GM19438 (cell line): Measurements from ENCODE around the gene DISP2.

Experiments used
- ATAC-seq: cut with Tn5 transposase; IDR thresholded peaks from one replicate; pipeline ENCODE4 v1.9.1; 2021; ENCODE audit warnings: low read depth; ENCODE audit not compliant: unreplicated experiment

DISP2 gene

DNA sequence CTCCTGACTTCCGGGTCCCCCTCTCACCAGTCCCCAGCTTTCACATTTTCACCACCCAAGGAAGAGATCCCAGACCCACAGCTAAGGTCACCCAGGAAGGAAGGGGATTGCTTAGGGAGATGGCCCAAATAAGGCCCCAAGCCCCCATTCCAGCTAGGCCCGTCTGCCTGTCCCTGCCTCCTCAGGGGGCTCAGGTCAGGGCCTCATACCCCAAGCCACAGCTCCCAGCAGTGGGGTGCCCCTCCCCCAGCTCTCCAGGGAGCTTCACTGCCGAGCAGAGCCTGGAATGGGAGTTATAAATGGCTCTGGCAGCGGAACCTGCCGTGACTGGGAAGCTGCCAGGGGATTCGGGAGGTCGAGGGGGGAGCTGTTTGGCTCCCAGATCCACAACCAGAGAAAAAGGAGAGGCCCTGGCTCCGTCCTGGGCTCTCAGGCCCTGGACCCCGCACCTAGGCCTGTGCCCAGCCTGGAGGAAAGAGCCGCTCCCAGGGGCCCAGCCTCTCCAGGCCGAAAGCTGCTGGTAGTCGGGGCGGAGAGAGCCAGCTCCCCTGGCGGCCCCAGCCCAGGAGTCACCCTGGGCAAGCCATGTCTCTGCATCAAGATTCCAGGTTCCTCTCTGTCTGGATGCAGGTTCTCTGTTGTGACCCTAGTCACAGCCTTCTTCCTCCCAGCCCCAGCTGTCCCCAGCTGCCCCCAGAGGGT lies 17.8 kb upstream of the DISP2 start:
- no peak for ATAC-seq

DNA sequence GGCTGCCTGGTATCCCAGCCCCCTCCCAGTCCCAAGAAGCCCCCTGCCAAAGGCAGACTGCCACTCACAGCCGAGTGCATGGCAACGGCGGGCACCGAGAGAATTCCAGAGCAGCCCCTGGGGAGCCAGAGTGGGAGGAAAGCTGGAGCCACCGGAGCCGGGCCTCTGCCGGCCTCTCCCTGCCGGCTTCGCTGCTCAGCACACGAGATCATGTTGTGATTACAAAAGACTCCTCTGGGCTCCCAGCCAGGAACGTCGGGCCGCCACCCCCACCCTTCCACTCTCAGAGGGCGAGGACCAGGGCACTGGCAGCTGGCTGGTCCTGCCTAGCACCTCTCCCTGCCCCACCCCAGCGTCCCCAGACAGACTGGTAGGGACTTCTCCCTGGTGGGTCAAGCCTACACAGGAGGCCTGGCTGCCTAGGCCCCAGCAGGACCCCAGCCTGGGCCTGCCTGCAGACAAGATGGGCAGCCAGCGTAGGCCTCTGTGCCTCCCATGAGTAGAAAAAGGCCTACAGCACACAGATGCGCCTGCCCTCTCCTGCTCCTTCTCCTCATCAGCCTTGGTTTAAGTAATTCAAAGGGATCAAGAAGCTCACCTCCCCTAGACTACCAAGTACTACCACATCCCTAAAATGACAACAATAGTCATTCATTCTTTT lies 17.1 kb upstream of the DISP2 start, which contains the start of gene CCDC9B:
CCDC9B (minus strand) TSS at position 200 of the 661 bp plus-strand sequence; CDS start at position 80, 120 bp downstream.
- no peak for ATAC-seq

DNA sequence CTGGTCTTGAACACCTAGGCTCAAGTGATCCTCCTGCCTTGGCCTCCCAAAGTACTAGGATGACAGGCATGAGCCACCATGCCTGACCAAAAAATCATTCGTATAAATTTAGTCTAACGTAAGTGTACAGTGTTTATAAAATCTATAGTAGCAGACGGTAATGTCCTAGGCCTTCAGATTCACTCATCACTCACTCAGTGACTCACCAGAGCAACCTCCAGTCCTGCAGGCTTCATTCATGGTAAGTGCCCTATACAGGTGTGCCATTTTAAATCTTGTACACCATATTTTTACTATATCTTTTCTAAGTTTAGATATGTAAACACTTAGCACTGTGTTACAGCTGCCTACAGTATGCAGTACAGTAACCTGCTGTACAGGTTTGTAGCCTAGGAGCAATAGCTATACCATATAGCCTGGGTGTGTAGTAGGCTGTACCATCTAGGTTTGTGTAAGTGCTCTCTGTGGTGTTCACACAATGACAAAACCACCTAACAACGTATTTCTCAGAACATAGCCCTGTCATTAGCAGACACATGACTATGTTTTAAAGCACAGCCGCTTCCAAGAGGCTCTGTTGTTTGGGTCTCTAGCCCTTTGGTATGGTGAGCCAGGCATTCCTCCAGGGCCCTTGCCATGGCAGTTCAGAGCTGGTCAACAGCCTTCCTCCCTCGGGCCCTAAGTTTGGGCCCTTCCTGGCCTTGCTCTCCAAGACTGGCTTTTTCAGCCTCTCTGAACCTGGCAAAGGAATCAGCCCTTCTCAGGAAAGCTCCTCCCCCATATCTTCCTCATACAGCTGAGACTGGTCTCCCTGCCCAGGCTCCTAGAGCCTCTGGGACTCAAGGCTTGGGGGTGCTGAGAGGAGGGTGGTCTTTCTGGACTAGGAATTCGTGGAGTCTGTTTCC lies 15.4 kb upstream of the DISP2 start:
- ATAC-seq = no peak

DNA sequence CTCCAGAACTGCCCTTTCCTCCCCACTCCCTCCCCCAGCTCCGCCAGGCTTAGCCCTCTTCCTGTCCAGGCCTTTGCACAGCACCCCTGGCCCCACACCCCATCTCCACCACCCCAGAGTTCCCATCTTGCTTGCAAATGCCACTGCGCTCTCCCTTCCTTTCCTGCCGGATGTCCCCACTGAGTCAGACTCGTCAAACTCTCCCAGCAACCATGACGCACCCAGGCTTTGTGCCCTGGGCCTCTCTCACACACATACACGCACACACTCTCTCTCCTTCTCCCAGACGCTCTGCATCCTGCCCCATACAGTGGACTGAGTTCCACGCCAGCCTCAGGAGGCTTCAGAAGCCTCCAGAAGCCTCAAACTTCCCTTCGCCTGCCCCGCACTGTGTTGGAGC lies 14.5 kb upstream of the DISP2 start:
- no peak for ATAC-seq

DNA sequence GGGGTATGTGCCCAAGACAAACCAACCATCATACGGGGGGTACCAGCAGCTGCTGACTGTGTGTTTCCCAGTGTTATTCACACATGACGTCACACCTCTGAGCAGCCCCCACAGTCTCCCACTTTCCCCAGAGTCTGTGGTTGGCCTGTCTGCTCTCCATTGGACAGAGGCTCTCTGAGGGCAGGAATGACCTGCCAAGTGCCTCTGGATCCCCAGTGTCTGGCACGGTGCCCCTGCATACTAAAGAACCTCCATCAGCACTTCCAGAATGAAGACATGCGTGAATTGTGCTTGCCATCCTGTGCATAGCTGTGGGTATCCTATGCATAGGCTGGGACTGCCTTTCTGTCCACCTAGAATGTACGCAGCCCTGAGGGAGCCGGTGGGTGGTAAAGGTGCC lies 13.8 kb upstream of the DISP2 start:
- ATAC-seq = no peak

DNA sequence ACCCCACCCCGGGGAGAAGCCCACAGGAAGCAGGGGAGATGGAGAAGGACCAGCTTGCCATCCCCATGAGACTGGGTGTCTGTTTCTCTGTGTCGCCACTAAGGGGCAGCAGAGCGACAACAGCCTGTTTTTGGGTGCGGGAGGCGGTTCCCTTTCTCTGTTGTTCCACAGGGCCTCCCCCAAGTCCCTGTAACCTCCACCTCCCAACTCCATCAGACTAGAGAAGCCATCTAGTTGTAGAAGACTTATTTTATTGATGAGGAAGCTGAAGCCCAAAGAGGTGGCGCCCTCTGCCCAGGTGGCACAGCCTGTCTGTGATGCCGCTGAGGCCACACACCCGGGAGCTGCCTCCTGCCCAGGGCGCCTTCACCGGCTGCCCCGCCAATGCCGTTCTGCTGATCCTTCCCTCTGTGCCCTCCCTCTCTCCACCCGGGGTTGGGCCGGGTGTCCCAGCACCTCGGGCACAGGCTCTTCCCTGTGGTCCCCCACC lies 13.3 kb upstream of the DISP2 start:
- no peak for ATAC-seq

DNA sequence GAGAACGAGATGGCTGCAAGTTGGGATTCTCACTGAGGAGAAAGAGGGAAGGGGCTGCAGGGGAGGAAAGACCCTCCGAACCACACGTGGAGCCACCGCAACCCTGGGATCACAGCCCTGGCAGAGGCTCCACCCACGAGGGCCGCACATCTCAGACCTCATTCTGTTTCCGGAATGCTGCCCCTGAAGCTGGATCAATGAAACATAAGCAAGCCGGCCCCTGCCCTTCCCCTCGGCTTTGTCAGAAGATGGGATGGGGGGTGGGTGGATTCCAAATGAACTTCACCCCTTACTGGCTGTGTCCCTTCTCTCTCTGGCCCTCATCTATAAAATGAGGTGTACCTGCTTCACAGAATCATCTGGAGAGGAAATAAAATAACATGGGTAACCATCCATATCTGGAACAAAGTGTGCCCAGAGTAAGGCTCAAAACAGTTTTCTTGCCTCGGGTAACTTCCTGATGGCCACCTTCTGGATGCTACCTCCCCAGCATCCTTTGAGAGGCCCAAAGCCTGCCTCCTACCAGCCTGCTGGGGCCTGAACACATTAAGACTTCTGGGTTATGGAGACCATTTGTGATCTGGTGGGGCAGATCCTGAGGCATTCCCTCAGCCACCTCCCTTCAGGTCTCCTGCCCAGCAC lies 12.7 kb upstream of the DISP2 start:
- ATAC-seq = no peak

DNA sequence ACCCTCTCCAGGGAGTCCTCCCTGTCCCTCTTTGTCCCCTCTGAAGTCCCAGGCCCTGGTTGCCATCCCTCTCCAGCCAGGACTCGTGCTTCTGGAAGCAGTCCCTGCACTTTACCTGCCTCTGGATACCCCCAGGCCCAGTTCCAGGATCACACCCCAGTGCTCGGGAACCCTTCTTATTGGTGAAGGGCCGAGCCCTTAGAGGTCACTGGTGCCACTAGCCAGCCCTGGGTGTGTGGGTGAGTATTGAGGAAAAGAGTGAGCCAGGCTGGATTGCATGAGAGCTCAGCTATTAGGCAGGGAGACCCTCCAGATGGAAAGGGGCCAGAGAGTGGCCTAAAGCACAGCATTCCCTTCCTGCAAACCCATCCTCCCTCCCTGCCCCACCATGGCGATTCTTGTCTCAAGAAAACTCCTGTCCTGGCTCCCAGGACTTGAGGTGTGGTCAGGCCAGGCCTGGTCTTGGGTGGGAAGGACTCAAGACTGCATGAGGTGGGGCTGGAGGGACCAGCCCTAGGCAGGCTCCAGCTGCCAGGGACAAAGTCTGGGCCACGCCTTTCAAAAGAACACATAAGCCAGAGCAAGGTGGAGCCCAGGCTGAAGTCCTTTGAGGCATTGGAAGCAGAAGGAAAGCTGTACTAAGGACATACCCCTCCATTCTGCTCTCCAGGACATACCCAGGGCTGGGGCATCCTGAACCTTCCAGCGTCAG lies 12.0 kb upstream of the DISP2 start:
- no peak for ATAC-seq

DNA sequence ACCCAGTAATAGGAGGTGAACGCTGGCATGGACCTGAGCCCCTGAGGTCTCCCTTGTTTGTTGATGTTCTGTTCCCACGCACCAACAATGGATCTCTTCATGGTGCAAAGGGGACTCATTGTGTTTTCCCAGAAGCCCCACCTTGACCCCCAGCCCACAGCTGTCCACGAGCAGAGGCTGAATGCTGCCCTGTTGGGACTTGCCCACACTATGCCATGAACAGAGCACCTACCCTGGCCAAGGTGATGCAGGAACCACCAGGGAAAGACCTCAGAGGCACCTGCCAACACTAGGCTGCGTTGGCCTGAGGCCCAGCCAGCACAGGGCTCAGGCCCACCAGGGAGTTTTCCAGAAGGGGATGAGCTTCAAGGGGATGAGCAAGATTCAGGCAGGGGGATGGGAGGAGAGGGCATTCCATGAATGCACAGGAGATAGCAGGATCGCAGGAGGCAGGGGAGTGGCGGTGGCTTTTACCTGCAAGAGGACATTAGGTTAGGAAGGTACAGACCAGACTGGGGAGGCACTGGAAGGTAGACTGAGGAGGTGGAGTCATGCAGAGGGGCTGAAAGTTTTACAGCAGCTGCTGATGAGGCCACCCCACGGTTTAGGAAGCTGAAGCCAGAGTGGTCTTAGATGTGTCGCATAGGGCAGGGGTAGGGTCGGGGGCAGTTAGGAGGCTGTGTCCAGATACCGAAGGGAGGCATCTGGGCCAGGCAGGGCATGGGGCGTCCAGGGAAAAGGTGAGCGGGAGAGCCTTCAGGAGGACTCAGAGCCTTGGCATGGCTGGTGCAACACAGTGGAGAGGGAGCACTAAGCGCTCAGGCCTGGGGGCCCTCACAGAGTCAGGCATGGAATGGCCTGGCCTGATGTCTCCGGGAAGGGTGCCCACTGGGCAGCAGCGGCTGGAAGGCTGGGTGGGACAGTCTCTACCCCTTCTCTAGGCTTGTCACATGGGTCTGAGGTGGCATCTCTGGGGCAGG lies 11.2 kb upstream of the DISP2 start:
- no peak for ATAC-seq

DNA sequence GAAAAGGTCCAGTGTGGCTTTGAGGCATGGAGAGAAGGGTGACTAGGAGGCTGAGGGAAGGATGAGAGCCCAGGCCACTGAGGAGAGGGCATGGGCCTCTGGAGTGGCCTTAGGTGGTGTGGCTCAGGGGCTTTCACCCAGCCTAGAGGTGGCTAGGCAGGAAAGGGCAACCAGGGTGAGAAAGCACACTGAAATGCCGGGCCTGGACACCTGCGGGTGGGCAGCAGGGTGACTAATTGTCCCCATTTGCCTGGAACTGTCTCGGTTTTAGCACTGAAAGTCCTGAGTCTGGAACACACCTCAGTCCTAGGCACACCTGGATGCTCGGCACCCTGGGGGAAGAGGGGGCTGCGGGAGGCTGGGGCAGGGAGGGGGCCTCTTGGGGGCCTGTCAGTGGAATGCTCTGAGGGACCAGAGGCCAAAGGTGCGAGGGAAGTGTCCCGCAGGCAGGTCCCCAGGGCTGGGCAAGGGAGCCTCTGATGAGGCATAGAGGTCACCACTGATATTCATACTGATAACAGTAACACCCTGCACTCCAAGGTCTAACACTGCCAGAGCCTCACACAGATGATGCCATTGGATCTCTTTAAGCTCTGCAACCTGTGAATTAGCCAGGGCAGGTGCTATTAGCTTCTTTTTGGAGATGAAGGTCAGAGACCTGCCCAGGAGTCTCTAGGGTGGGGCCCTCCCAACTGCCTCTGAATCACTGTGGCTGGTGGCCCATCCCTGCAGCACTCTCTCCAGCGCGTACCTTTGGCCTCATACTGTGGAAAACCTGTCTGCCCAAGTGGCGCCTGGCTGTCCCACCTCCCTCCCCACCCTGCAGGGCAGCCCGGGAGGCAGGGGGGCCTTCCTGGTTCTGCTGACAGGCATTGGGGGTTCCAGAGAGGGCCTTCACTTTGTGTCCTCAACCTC lies 10.2 kb upstream of the DISP2 start:
- ATAC-seq = no peak

DNA sequence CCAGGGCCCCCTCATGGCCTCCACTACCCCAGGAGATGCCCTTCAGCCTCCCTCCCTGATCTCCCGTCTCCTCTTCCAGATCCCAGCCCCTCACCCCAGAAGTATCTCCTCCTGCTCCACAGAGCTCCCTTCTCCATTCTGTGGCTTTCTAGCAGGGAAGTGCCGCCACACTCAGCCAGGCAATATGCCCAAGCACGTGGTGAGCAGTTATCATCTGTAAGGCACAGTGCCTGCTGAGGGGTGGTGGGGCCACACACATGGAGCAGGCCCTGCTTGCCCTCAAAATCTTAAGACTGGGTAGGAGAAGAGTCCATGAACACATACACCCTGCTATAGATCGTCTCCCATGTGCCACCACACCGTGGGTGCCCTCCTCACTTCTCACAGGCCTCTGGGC lies 9.5 kb upstream of the DISP2 start:
- ATAC-seq = no peak

DNA sequence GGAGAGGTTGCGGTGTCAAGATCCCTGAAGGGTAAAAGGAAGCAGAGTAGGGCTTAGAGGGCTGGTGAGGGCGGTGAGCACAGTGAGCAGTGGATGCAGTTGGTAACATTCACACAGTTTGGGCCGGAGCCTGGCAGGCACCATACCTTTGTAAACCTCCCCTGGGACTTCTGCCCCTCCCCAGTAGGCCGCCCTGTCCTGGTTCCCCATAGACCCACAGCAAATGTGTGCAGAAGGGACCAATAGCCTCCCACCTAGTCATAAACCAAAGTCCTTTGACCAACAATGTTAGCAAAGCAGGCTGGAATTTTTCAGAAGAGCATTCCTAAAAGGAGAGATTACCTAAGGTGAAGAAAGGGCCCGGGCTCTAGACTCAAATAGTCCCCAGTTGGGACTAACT lies 8.9 kb upstream of the DISP2 start:
- no peak for ATAC-seq

DNA sequence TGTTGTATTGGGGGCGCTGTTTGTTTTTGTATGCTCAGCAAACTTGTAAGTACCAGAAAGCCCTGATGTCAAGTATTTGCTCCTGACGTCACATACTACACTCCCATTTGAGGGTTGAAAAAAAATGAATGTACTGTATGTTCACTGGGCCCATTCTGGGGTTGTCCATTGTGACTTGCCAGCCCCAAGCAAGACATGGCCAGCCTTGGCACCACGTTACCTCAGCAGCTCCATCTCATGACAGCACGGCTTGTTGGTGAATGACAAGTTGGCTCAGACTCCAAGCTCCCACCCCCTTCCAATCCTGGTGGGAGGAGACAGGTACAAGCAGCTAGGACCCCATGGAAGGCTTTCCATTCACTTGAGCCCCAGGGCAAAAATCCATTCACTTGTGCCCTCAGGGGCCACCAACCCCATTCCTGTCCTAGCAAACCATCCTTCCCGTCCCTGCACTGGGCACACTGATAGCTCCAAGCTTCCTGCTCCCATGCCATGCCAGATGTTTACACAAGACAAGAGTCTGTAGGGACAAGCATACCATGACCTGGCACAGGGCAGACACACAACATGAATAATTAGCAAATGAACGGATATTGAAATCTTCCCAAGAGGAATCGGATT lies 5.6 kb upstream of the DISP2 start:
- ATAC-seq = no peak

DNA sequence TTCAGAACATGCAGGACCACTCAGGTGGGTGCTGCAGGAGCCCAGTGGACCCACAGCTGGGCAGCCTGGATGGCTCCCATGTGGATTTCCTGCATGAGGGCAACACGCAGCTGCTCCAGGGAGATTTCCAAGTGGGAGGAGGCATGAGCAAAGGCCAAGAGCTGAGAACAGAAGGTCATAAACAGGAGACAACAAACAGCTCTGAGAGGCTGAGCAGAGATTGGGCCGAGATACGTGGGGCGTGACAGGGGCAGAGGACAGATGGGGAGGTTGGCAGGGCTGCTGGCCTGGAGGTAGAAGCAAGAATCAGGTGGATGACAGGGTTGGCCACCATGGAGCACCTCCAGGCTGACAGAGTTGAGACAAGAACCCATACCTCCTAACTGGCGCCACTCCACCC lies 4.3 kb upstream of the DISP2 start:
- ATAC-seq = no peak

DNA sequence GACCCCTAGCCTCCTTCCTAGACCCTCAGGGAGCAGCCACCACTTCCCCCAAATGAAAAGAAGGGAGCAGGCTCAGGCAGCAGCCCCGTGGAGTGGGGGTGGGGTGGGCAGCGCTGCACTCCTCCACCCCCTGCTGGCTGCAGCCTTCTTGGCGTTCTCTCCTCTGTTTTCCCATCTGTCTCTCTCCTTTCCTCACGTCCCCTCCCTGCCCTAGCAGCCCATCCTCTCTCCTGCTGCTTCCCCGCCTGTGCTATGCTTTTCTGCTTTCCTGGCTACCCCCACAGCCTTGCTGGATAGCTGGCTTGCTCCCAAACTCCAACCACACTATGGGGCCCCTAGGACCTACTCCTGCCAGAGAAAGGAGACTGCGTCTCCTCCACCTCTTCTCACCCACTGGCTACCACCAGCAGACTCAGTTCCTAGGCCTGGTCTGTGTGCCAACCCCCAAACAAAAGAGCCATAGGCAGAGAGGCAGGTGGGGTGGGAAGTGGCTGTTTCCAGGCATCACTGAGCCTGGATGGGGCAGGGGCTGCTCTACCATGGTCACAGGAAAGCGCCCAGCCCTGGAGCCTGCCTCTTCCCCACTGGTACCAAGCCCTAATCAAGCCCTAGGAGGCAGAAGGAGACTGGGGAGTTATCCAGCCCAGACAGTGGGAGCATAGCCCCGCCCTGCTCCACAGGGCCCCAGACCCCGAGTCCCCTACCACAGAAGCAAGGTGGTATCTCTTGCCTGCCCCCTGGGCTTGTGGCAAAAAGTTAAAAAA lies 3.4 kb upstream of the DISP2 start:
- ATAC-seq = no peak

DNA sequence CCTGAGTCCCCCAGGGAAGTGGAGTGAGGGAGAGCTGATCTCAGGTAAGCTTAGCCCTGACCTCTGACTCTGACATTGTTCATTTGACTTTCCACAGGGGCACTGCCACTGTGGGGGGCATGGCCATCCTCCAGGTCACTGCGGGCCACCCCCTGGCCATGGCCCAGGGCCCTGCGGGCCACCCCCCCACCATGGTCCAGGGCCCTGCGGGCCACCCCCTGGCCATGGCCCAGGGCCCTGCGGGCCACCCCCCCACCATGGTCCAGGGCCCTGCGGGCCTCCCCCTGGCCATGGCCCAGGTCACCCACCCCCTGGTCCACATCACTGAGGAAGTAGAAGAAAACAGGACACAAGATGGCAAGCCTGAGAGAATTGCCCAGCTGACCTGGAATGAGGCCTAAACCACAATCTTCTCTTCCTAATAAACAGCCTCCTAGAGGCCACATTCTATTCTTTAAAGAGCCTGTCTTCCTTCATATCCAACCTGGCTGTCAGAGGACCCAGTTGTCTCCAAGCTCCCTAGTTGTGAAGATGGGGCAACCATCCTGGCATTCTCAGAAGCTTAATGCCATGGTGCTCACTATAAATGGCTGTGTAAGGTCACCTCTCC lies 1.9 kb upstream of the DISP2 start:
- no peak for ATAC-seq
